HEK293 (cell line): ENCODE measurements around the gene SLC30A3.

Experiments
- CTCF ChIA-PET: fragments of 350-600 bp; formaldehyde crosslinking; extraction: SDS; loops from one replicate; lab custom pipeline; 2021; ENCODE audit warnings: antibody characterized with exemption; lab: Yijun Ruan, JAX
- POLR2A ChIA-PET: fragments of 300-600 bp; formaldehyde crosslinking; extraction: SDS; loops from one replicate; lab custom pipeline; 2020; ENCODE audit warnings: antibody characterized with exemption, inconsistent platforms; lab: Yijun Ruan, JAX
- H3K27ac ChIP-seq: fragments of 200-500 bp; sonication (Bioruptor generic); 2 replicates; pipeline ENCODE4 v1.5.1; 2014; ENCODE audit warnings: low read depth, low read length, control low read depth, inconsistent platforms; ENCODE audit errors: extremely low read depth
- H3K36me3 ChIP-seq, 2 experiments: fragments of 200-500 bp in 1 of 2; sonication (Bioruptor generic) in 1 of 2; 1 replicate in 1 of 2; 2 replicates in 1 of 2; pipeline ENCODE4 v1.5.1; 2014 to 2017; ENCODE audit warnings: inconsistent platforms in 2 of 2, low read length in 2 of 2; ENCODE audit not compliant: control insufficient read depth in 2 of 2, insufficient read depth in 1 of 2
- H3K4me1 ChIP-seq: fragments of 200-500 bp; sonication (Bioruptor generic); 2 replicates; pipeline ENCODE4 v1.5.1; 2014; ENCODE audit warnings: mild to moderate bottlenecking, low read length, inconsistent platforms; ENCODE audit not compliant: control insufficient read depth, insufficient read depth
- H3K4me3 ChIP-seq: 2 replicates; pipeline ENCODE4 v1.5.1; 2011; ENCODE audit warnings: low read depth, mild to moderate bottlenecking, control low read depth, low read length, moderate library complexity
- H3K9me3 ChIP-seq: fragments of 200-500 bp; sonication (Bioruptor generic); 2 replicates; pipeline ENCODE4 v1.5.1; 2014; ENCODE audit warnings: low read depth, low read length, inconsistent platforms; ENCODE audit not compliant: control insufficient read depth, insufficient read depth
- ELK4 ChIP-seq: IDR thresholded peaks from 2 replicates; pipeline ENCODE4 v1.6.1; 2011; ENCODE audit warnings: mild to moderate bottlenecking, low read depth, low read length, borderline replicate concordance
- GLI2 ChIP-seq: fragments of 450-650 bp; formaldehyde crosslinking; IDR thresholded peaks from 2 replicates; pipeline ENCODE4; 2017; ENCODE audit warnings: missing biosample characterization, missing genetic modification characterization, low read depth, borderline replicate concordance
- GLIS2 ChIP-seq: fragments of 450-650 bp; formaldehyde crosslinking; IDR thresholded peaks from 2 replicates; pipeline ENCODE4 v1.5.1; 2016; ENCODE audit warnings: missing biosample characterization, missing genetic modification characterization
- SCRT1 ChIP-seq: fragments of 450-650 bp; formaldehyde crosslinking; IDR thresholded peaks from 2 replicates; pipeline ENCODE4 v1.5.1; 2016; ENCODE audit warnings: missing biosample characterization, missing genetic modification characterization, borderline replicate concordance
- ZBTB10 ChIP-seq: fragments of 450-650 bp; formaldehyde crosslinking; IDR thresholded peaks from 2 replicates; pipeline ENCODE4 v1.5.1; 2016; ENCODE audit warnings: missing biosample characterization, missing genetic modification characterization
- ZBTB8A ChIP-seq: fragments of 450-650 bp; formaldehyde crosslinking; IDR thresholded peaks from 2 replicates; pipeline ENCODE4 v1.5.1; 2016; ENCODE audit warnings: missing biosample characterization, missing genetic modification characterization
- ZNF112 ChIP-seq: fragments of 450-650 bp; formaldehyde crosslinking; IDR thresholded peaks from 2 replicates; pipeline ENCODE4 v1.5.0; 2017; ENCODE audit warnings: missing biosample characterization, missing genetic modification characterization
- ZNF157 ChIP-seq: fragments of 450-650 bp; formaldehyde crosslinking; IDR thresholded peaks from 2 replicates; pipeline ENCODE4 v1.5.1; 2016; ENCODE audit warnings: missing biosample characterization, missing genetic modification characterization
- ZNF274 ChIP-seq, 2 experiments: fragments of 200-500 bp in 1 of 2; fragments of 450-650 bp in 1 of 2; sonication (Bioruptor generic) in 1 of 2; formaldehyde crosslinking in 1 of 2; IDR thresholded peaks; 2 replicates each; pipeline versions ENCODE4 v1.5.1 to v1.6.1; 2014 to 2016; ENCODE audit warnings: borderline replicate concordance in 1 of 2, inconsistent platforms in 1 of 2, low read length in 1 of 2, missing biosample characterization in 1 of 2, missing genetic modification characterization in 1 of 2
- ZNF311 ChIP-seq: fragments of 450-650 bp; formaldehyde crosslinking; IDR thresholded peaks from 2 replicates; pipeline ENCODE4 v1.5.1; 2017; ENCODE audit warnings: missing biosample characterization, missing genetic modification characterization, borderline replicate concordance
- ZNF449 ChIP-seq: fragments of 450-650 bp; formaldehyde crosslinking; IDR thresholded peaks from 2 replicates; pipeline ENCODE4 v1.5.1; 2017; ENCODE audit warnings: missing biosample characterization, mild to moderate bottlenecking, missing genetic modification characterization, moderate library complexity
- ZNF48 ChIP-seq: fragments of 450-650 bp; formaldehyde crosslinking; IDR thresholded peaks from 2 replicates; pipeline ENCODE4 v1.5.1; 2016; ENCODE audit warnings: missing biosample characterization, missing genetic modification characterization
- ZNF488 ChIP-seq: fragments of 450-650 bp; formaldehyde crosslinking; IDR thresholded peaks from 2 replicates; pipeline ENCODE4 v1.5.1; 2016; ENCODE audit warnings: missing biosample characterization, missing genetic modification characterization
- ZNF501 ChIP-seq: fragments of 450-650 bp; formaldehyde crosslinking; IDR thresholded peaks from 2 replicates; pipeline ENCODE4 v1.5.1; 2016; ENCODE audit warnings: missing biosample characterization, missing genetic modification characterization
- ZNF521 ChIP-seq: fragments of 450-650 bp; formaldehyde crosslinking; IDR thresholded peaks from 2 replicates; pipeline ENCODE4 v1.5.1; 2017; ENCODE audit warnings: missing biosample characterization, mild to moderate bottlenecking, missing genetic modification characterization
- ZNF548 ChIP-seq: fragments of 450-650 bp; formaldehyde crosslinking; IDR thresholded peaks from 2 replicates; pipeline ENCODE4 v1.5.1; 2016; ENCODE audit warnings: missing biosample characterization, missing genetic modification characterization
- ZNF549 ChIP-seq: fragments of 450-650 bp; IDR thresholded peaks from 2 replicates; pipeline ENCODE4 v1.5.1; 2018; ENCODE audit warnings: missing biosample characterization, missing genetic modification characterization, mild to moderate bottlenecking, inconsistent platforms, moderate library complexity
- ZNF580 ChIP-seq: fragments of 450-650 bp; formaldehyde crosslinking; IDR thresholded peaks from 2 replicates; pipeline ENCODE4 v1.5.1; 2016; ENCODE audit warnings: missing biosample characterization, missing genetic modification characterization
- ZNF664 ChIP-seq: fragments of 450-650 bp; formaldehyde crosslinking; IDR thresholded peaks from 2 replicates; pipeline ENCODE4 v1.5.1; 2016; ENCODE audit warnings: missing biosample characterization, missing genetic modification characterization
- ZNF670 ChIP-seq: fragments of 450-650 bp; formaldehyde crosslinking; IDR thresholded peaks from 2 replicates; pipeline ENCODE4 v1.5.1; 2016; ENCODE audit warnings: missing biosample characterization, missing genetic modification characterization, low read depth
- ZNF768 ChIP-seq: fragments of 450-650 bp; formaldehyde crosslinking; IDR thresholded peaks from 2 replicates; pipeline ENCODE4 v1.5.1; 2018; ENCODE audit warnings: missing biosample characterization, mild to moderate bottlenecking, missing genetic modification characterization

The SLC30A3 gene

GRCh38 chr2:27222407-27222806 lies 40.4 kb downstream of the SLC30A3 start:
- POLR2A ChIA-PET, result interaction anchor here (0.8 kb wide), 1 partner anchor 8 kb away, joined by 3 read pairs; no protein-coding TSS in a partner anchor
- H3K9me3 ChIP-seq, result no peaks in the 10 kb centered on the region
- H3K4me3 ChIP-seq, result no peak overlapping the region
- no peak overlapping the region for H3K27ac ChIP-seq
- no peaks in the 10 kb centered on the region; the same call in 1 of the 2 replicates for H3K4me1 ChIP-seq
- TF ChIP-seq ZNF521 (tag by site-specific recombination) (no peak), ZNF48 (tag by site-specific recombination) (no peak)
- TF ChIP-seq, all 188 proteins: peak for 0
- peaks cover 42 to 96% of the 10 kb centered on the region in 2 experiments for H3K36me3 ChIP-seq
- CTCF ChIA-PET, result interaction anchor here (1.1 kb wide), 1 partner anchor 81 kb away, joined by 3 read pairs; no protein-coding TSS in a partner anchor

- TF ChIP-seq ZNF488 (no peak), ZNF549 (tag by site-specific recombination) (no peak), ZBTB8A (tag by site-specific recombination) (no peak), ZNF670 (tag by site-specific recombination) (no peak), SCRT1 (tag by site-specific recombination) (no peak), ZNF501 (tag by site-specific recombination) (no peak), ZBTB10 (tag by site-specific recombination) (no peak), GLIS2 (tag by site-specific recombination) (no peak), ZNF548 (no peak), ZNF768 (tag by site-specific recombination) (no peak), ZNF274 (IDR thresholded peaks at IDR 0.05; ENCODE audit: low read length) (no peak), ZNF274 (tag by site-specific recombination; IDR thresholded peaks at IDR 0.05; ENCODE audit: borderline replicate concordance) (no peak), ELK4 (no peak), ZNF664 (tag by site-specific recombination) (no peak)
- ChIA-PET POLR2A (no interaction called here), CTCF (interaction anchor here (0.7 kb wide), 1 partner anchor 108 kb away, joined by 4 read pairs; no protein-coding TSS in a partner anchor)
- H3K4me3 ChIP-seq, result no peak overlapping the region
- no peak overlapping the region for H3K27ac ChIP-seq
- H3K36me3 ChIP-seq, result peaks cover 36 to 91% of the 10 kb centered on the region in 2 experiments
- H3K9me3 ChIP-seq, result no peaks in the 10 kb centered on the region
- H3K4me1 ChIP-seq, result no peaks in the 10 kb centered on the region; the same call in 1 of the 2 replicates
These were observed 41.7 kb downstream of the SLC30A3 start for GRCh38 chr2:27221166-27221565.

- TF ChIP-seq ZNF580 (tag by site-specific recombination) (no peak), ZNF157 (tag by site-specific recombination) (no peak), ZNF48 (tag by site-specific recombination) (no peak), GLI2 (tag by site-specific recombination) (no peak), ZNF501 (tag by site-specific recombination) (no peak), ZNF449 (tag by site-specific recombination) (no peak), ZNF311 (tag by site-specific recombination) (no peak), ZNF112 (tag by site-specific recombination) (no peak)
- H3K27ac ChIP-seq, result no peak overlapping the region
- ChIA-PET POLR2A (no interaction called here), CTCF (interaction anchor here (1.0 to 2.8 kb wide), 3 partner anchors 10 to 83 kb away, joined by 3 to 8 read pairs (median 4); no protein-coding TSS in a partner anchor)
- H3K4me3 ChIP-seq, result no peak overlapping the region
- no peaks in the 10 kb centered on the region for H3K9me3 ChIP-seq
- peaks cover 28 to 91% of the 10 kb centered on the region in 2 experiments for H3K36me3 ChIP-seq
- no peaks in the 10 kb centered on the region; the same call in 1 of the 2 replicates for H3K4me1 ChIP-seq
These were observed 42.8 kb downstream of the SLC30A3 start for GRCh38 chr2:27220091-27220490.
